Fibroblast of skin of left biceps (primary cell): ENCODE data around the gene PPM1D.

Experiments
- DNase-seq, 2 experiments: peaks; one replicate each; pipeline ENCODE4 v3.0.0-alpha.2; 2013; ENCODE audit warnings: low read depth in 2 of 2

PPM1D gene

DNA sequence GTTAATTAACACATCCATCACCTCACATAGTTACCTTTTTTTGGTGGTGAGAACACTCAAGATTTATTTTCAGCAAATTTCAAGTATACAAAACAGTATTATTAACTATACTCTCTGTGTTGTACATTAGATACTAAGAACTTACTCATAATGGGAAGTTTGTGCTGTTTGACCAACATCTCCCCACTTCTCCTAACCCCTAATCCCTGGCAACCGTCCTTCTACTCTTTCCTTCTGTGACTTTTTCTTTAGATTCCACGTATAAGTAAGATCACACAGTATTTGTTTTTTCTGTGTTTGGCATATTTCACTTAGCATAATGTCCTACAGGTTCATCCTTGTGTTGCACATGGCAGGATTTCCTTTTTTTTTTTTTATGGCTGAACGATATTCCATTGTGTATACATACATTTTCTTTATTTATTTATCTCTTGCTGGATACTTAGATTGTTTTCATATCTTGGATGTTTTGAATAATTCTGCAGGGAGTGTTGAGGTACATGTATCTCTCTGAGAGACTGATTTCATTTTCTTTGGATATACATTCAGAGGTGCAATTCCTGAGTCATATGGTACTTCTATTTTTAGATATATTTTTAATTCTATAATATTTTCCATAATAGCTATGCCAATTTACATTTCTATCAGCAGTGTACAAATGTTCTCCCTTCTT is 19.0 kb downstream of the PPM1D start:
- no peak for DNase-seq

- DNase-seq, result no peak
These were observed 23.0 kb downstream of the PPM1D start for GRCh38 chr17:60622961-60623360.

GRCh38 chr17:60623415-60623814 is 23.4 kb downstream of the PPM1D start:
- no peak for DNase-seq

DNA sequence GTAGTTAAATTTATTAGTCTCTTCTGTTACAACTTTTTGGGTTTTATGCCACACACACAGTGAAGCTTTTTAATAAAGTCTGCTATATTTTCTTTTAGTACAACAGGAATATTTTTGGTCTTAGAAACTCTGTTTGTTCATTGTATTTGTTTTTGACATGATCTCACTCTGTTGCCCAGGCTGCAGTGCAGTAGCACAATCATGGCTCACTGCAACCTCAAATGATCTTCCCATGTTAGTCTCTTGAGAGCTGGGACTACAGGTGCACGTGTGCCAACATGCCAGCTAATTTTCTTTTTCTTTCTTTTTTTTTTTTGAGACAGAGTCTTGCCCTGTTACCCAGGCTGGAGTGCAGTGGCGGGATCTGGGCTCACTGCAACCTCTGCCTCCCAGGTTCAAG is 27.1 kb downstream of the PPM1D start:
- DNase-seq, result no peak

DNA sequence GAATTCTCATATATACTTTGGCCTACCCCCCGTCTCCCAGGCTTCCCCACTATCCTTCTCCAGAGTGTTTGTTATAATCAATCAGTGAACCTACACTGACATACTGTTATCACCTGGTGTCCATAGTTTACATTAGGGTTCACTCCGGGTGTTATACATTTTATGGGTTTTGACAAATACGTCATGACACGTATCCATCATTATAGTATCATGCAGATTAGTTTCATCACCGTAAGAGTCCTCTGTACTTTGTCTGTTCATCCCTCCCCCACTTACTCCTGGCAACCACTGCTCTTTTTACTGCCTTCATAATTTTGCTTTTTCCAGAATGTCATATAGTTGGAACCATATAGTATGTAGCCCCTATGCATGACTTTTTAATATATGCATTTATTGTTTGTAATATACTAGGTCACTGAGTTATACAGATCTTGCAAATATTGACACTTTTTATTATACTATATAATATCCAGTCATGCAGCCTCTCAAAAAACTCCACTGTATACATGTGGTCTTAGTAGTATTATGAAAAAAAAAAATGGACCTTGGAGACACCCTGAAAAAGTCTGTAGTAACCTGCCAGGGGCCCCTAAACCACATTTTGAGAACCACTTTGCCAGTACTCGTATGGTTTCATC is 28.4 kb downstream of the PPM1D start:
- DNase-seq, result no peak

DNA sequence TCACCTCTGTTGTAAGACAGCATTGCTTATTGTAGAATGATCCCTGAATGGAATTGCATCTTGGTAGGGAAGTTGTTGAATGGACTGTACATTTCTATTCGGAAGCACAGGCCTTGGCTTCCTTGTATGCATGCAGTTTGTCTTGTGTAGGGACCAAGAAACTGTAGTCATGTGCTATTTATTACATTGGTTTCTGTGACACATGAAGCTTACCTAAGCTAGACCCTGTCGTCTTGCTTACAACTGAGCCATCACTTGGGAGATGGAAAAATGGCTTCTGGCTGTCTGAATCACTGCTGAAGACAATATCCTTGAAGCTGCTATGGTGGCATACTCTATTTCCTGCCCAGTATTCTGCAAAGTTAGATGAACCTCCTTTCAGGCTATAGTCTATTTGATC is 29.1 kb downstream of the PPM1D start:
- DNase-seq, result no peak

DNA sequence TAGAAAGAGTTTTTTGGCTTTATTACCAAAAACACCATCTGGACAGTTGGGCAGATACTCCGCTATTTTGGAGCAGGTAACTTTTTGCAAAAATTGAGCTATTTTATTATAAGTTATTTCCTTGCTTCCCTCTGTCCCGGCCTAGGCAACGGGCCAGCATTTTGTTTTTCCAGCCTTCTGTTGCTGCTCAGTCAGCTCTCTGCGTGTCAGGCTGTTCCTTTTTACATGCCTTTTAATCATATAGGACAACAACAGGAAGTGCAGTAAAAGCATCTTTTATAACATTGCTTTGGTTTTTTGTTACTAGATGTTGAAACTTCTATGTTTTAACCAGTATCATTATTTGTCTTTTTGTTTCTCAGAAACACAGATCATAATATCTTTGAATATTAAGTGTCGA is 30.4 kb downstream of the PPM1D start:
- DNase-seq, result no peak

- DNase-seq, result no peak
These were observed 31.1 kb downstream of the PPM1D start for GRCh38 chr17:60631119-60631518.

- DNase-seq, result no peak
These were observed 37.7 kb downstream of the PPM1D start for GRCh38 chr17:60637683-60638082.

DNA sequence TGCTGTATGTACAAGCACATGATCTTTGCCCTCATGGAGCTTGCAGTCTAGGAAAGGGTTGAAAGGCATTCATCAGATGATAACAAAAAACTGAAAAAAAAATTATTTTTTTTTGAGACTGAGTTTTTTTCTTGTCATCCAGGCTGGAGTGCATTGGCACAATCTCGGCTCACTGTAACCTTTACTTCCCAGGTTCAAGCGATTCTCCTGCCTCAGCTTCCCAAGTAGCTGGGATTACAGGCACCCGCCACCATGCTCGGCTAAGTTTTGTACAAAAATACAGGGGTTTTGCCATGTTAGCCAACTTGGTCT is 39.0 kb downstream of the PPM1D start:
- DNase-seq, result no peak

GRCh38 chr17:60640503-60640902 is 40.5 kb downstream of the PPM1D start:
- no peak for DNase-seq

- DNase-seq, result no peak
These were observed 41.1 kb downstream of the PPM1D start for GRCh38 chr17:60641126-60641525.

GRCh38 chr17:60641810-60642220 is 41.8 kb downstream of the PPM1D start:
- peak; percentile 33 to 43 for DNase-seq

- no peak for DNase-seq
These were observed 46.0 kb downstream of the PPM1D start for GRCh38 chr17:60645918-60646523.

DNA sequence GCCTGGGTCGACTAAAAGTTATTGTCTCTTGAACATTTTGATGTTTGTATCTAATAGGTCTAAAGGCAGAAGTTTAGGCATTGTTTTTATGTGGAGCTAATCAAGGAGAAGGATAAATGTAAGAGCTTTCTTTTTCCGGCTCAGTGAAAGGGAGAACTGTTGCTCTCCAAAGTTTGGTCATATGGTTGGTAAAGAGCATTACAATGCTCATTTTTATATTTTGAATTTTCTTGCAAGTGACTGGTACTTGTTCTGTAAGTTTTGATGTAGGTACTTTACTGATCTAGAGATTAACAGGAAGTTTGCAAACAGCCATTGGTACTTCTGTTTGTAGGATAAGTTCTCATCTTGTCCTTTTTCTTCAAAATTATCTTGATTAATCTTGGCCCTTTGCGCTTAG is 46.7 kb downstream of the PPM1D start:
- no peak for DNase-seq

- DNase-seq, result no peak
These were observed 47.7 kb downstream of the PPM1D start for GRCh38 chr17:60647705-60648104.

DNA sequence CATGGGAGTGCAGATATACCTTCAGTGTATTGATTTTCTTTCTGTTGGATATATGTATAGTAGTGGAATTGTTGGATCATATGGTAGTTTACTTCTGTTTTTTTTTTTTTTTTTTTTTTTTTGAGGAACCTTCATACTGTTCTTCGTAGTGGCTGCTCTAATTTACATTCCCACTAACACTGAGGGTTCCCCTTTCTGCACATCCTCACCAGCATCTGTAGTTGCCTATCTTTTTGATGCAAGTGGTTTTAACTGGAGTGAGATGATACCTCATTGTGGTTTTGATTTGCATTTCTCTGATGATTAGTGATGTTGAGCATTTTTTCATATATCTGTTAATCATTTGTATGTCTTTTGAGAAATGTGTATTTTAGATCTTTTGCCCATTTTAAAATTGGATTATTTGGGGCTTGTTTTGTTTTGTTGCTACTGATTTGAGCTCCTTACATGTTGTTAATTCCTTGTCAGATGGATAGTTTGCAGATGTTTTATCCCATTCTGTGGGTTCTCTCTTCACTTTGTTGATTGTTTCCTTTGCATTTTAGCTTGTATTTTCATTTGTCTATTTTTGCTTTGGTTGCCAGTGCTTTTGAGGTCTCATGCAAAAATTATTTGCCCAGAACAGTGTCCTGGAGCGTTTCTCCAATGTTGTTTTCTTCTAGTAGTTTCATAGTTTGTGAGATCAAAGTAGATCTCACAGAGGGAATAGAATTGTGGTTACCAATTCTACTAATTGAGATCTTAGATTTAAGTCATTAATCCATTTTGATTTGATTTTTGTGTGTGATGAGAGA is 52.7 kb downstream of the PPM1D start:
- DNase-seq, result no peak

DNA sequence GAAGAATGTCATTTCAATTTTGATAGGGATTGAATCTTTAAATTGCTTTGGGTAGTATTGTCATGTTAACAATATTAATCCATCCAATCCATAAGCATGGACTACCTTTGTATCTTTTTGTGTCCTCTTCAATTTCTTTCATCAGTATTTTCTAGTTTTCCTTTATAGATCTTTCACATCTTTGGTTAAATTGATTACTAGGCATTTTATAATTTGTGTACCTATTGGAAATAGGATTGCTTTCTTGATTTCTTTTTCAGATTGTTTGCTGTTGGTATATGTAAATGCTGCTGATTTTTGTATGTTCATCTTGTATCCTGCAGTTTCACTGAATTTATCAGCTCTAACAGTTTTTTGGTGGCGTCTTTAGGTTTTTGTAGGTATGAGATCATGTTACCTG is 53.6 kb downstream of the PPM1D start:
- DNase-seq, result no peak

GRCh38 chr17:60656499-60656898 is 56.5 kb downstream of the PPM1D start:
- DNase-seq, result no peak

DNA sequence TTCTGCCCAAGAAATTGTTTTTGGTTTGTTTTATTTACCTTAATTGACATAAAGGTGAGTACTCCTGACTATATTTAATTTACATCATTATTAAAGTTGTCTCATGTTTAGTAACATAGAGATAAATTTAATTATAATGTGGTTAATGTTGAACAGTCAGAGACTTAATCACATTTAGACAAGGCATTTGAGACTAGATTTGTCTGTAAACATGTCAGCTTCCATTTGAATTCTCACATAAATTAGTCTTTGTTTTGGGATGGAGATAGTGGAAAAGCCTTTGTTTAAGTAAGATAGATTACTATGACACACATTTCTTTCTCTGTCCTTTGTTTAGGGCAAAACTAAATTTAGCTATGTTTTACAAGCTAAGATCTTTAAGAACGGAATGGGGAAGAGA is 59.2 kb downstream of the PPM1D start:
- no peak for DNase-seq

- no peak for DNase-seq
These were observed 61.5 kb downstream of the PPM1D start for GRCh38 chr17:60661489-60661888.

DNA sequence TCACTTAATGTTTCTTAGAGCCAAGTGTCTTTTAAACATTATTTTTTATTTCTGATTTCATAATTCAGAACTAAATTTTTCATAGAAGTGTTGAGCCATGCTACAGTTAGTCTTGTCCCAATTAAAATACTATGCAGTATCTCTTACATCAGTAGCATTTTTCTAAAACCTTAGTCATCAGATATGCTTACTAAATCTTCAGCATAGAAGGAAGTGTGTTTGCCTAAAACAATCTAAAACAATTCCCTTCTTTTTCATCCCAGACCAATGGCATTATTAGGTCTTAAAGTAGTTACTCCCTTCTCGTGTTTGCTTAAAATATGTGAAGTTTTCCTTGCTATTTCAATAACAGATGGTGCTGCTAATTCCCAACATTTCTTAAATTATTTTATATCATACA is 64.0 kb downstream of the PPM1D start:
- peak in 1 of 2 experiments; percentile 11 for DNase-seq

DNA sequence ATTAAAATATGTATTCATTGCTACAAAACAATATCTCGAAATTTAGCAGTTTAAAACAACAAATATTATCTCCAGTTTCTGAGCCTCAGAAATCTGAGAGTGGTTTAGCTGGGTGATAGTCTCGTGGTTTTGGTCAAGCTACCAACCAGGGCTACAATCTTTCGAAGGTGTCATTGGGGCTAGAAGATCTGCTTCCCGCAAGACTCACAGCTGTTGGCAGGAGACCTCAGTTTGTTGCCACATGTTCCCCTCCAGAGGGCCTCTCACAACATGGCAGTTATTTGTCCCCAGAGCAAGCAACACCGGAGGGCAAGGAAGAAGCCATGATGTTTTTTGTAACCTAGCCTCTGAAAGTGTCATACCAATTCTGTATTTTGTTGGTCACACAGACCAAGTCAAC is 65.6 kb downstream of the PPM1D start:
- DNase-seq, result no peak
